Activated T-helper 1 cell treated with anti-CD3 and anti-CD28 coated beads, Interleukin-12 subunit alpha, Interleukin-12 subunit beta, Interleukin-2, Interleukin-4 antibody, amounts not matched to agents 30 ng/mL and 10 ng/mL and 1 ng/mL, durations not matched to agents 14 hours and 24 hours and 36 hours (primary cell): ENCODE data around the gene FBXW11. TPM values are rescaled to one million over a fixed set of nuclear protein-coding genes. Genes with fewer than 3 reads are reported as not detected.

Experiments used
- DNase-seq: peaks from one replicate; pipeline ENCODE4 v3.0.0; 2021; ENCODE audit warnings: low spot score
- H3K27ac Mint-ChIP-seq: one replicate; pipeline ENCODE4 v1.8.0; 2021; ENCODE audit warnings: mild to moderate bottlenecking, mixed read lengths
- H3K27me3 Mint-ChIP-seq: one replicate; pipeline ENCODE4 v1.8.0; 2022; ENCODE audit warnings: mild to moderate bottlenecking, moderate library complexity, mixed read lengths; ENCODE audit not compliant: insufficient read depth
- H3K36me3 Mint-ChIP-seq: one replicate; pipeline ENCODE4 v1.8.0; 2021; ENCODE audit warnings: low read depth, mixed read lengths
- H3K4me1 Mint-ChIP-seq: one replicate; pipeline ENCODE4 v1.8.0; 2021; ENCODE audit warnings: low read depth, mixed read lengths
- H3K4me3 Mint-ChIP-seq: one replicate; pipeline ENCODE4 v1.8.0; 2021; ENCODE audit warnings: mild to moderate bottlenecking, moderate library complexity, mixed read lengths
- H3K9me3 Mint-ChIP-seq: one replicate; pipeline ENCODE4 v1.8.0; 2021; ENCODE audit warnings: mixed read lengths
- intact Hi-C: fragments of 100-400 bp; cut with micrococcal nuclease; formaldehyde crosslinking; loops from one replicate; pipeline ENCODE4 v1.15.1; 2024
- total RNA-seq: library from RNA; stranded (reverse); gene quantifications from 2 replicates; pipeline ENCODE4 v1.2.3, GENCODE V29; 2022

The FBXW11 gene
- total RNA-seq, 1 donor from 2014 or later, result 57.9 TPM

- no peak for DNase-seq
- Mint-ChIP-seq H3K4me3 (no peak overlapping the region), H3K27ac (no peak overlapping the region), H3K9me3 (peaks cover 30% of the 10 kb centered on the region), H3K27me3 (no peaks in the 10 kb centered on the region), H3K4me1 (peaks cover 37% of the 10 kb centered on the region), H3K36me3 (peaks cover 30% of the 10 kb centered on the region)
- intact Hi-C loops, result no loop called here
Measured at GRCh38 chr5:171975877-171976667, 30.4 kb downstream of the FBXW11 start.

- no peak overlapping the region for H3K4me3 Mint-ChIP-seq
- no peak for DNase-seq
- H3K27me3 Mint-ChIP-seq, result no peaks in the 10 kb centered on the region
- peaks cover 25% of the 10 kb centered on the region for H3K9me3 Mint-ChIP-seq
- H3K27ac Mint-ChIP-seq, result peak overlapping the region; percentile 63
- H3K4me1 Mint-ChIP-seq, result peaks cover 44% of the 10 kb centered on the region
- intact Hi-C loops, result no loop called here
- peaks cover 32% of the 10 kb centered on the region for H3K36me3 Mint-ChIP-seq
Measured at GRCh38 chr5:171975262-171975876, 31.1 kb downstream of the FBXW11 start.

- Mint-ChIP-seq H3K27me3 (no peaks in the 10 kb centered on the region), H3K27ac (no peak overlapping the region), H3K36me3 (peaks cover 27% of the 10 kb centered on the region), H3K9me3 (no peaks in the 10 kb centered on the region), H3K4me1 (peaks cover 47% of the 10 kb centered on the region), H3K4me3 (no peak overlapping the region)
- intact Hi-C loops, result no loop called here
- no peak for DNase-seq
Measured at GRCh38 chr5:171970826-171971225, 35.6 kb downstream of the FBXW11 start.

- H3K4me3 Mint-ChIP-seq, result no peak overlapping the region
- DNase-seq, result no peak
- H3K27ac Mint-ChIP-seq, result no peak overlapping the region
- peaks cover 25% of the 10 kb centered on the region for H3K36me3 Mint-ChIP-seq
- H3K27me3 Mint-ChIP-seq, result no peaks in the 10 kb centered on the region
- no peaks in the 10 kb centered on the region for H3K9me3 Mint-ChIP-seq
- intact Hi-C loops, result no loop called here
- H3K4me1 Mint-ChIP-seq, result peaks cover 46% of the 10 kb centered on the region
Measured at GRCh38 chr5:171969288-171969880, 37.1 kb downstream of the FBXW11 start.

DNA sequence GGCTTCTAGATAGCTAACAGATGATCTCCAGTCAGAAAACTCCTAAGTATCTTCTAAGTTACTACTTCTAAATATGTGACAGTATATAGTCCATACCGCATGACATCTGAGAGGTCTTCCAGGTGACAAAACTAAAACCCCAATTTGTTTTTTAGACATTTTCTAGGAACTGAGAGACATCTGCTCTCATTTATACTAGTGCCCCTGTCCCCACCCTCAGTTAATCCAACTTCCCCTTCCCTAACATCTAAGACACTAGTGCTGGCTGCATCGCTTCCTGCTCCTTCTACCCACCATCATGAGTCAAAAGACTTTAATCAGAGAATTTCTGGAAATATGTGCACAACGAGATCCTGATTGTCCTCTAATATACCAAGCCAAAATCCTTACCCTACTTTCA, 37.9 kb downstream of the FBXW11 start:
- H3K27ac Mint-ChIP-seq, result peak overlapping the region; percentile 34
- no peaks in the 10 kb centered on the region for H3K27me3 Mint-ChIP-seq
- no peaks in the 10 kb centered on the region for H3K9me3 Mint-ChIP-seq
- peaks cover 27% of the 10 kb centered on the region for H3K36me3 Mint-ChIP-seq
- no peak for DNase-seq
- H3K4me1 Mint-ChIP-seq, result peaks cover 54% of the 10 kb centered on the region
- intact Hi-C loops, result no loop called here
- no peak overlapping the region for H3K4me3 Mint-ChIP-seq

- Mint-ChIP-seq H3K27me3 (no peaks in the 10 kb centered on the region), H3K9me3 (no peaks in the 10 kb centered on the region), H3K4me1 (peaks cover 69% of the 10 kb centered on the region), H3K4me3 (no peak overlapping the region), H3K27ac (peak overlapping the region; percentile 79), H3K36me3 (peaks cover 26% of the 10 kb centered on the region)
- intact Hi-C loops, result loop anchor here (1.0 kb wide), 1 partner anchor 18 kb away; no protein-coding TSS in a partner anchor
- no peak for DNase-seq
Measured at GRCh38 chr5:171966964-171967363, 39.5 kb downstream of the FBXW11 start.

- peaks cover 73% of the 10 kb centered on the region for H3K4me1 Mint-ChIP-seq
- no peak for DNase-seq
- peak overlapping the region; percentile 79 for H3K27ac Mint-ChIP-seq
- intact Hi-C loops, result loop anchor here (1.0 kb wide), 1 partner anchor 19 kb away; no protein-coding TSS in a partner anchor
- no peak overlapping the region for H3K4me3 Mint-ChIP-seq
- H3K36me3 Mint-ChIP-seq, result peaks cover 24% of the 10 kb centered on the region
- no peaks in the 10 kb centered on the region for H3K9me3 Mint-ChIP-seq
- H3K27me3 Mint-ChIP-seq, result no peaks in the 10 kb centered on the region
Measured at GRCh38 chr5:171966270-171966669, 40.2 kb downstream of the FBXW11 start.

DNA sequence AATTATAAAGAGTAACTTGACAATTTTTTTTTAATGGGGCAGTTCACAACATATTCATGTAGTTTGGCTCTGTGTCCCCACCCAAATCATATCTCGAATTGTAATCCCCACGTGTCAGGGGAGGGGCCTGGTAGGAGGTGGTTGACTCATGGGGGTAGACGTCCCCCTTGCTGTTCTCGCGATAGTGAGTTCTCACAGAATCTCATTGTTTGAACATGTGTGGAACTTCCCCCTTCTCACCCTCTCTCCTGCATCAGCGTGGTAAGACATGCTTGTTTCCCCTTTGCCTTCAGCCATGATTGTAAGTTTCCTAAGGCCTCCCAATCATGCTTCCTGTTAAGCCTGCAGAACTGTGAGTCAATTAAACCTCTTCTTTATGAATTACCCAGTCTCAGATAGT, 40.7 kb downstream of the FBXW11 start:
- H3K4me1 Mint-ChIP-seq, result peaks cover 73% of the 10 kb centered on the region
- H3K4me3 Mint-ChIP-seq, result peak overlapping the region; percentile 17
- intact Hi-C loops, result loop anchor here (1.0 kb wide), 1 partner anchor 20 kb away; no protein-coding TSS in a partner anchor
- H3K27me3 Mint-ChIP-seq, result no peaks in the 10 kb centered on the region
- H3K36me3 Mint-ChIP-seq, result peaks cover 21% of the 10 kb centered on the region
- H3K27ac Mint-ChIP-seq, result peak overlapping the region; percentile 79
- no peaks in the 10 kb centered on the region for H3K9me3 Mint-ChIP-seq
- no peak for DNase-seq

GRCh38 chr5:171963416-171963815, 43.0 kb downstream of the FBXW11 start:
- Mint-ChIP-seq H3K27me3 (no peaks in the 10 kb centered on the region), H3K4me1 (peaks cover 73% of the 10 kb centered on the region), H3K9me3 (no peaks in the 10 kb centered on the region), H3K27ac (no peak overlapping the region), H3K4me3 (no peak overlapping the region), H3K36me3 (peaks cover 15% of the 10 kb centered on the region)
- DNase-seq, result no peak
- intact Hi-C loops, result loop anchor here (5.0 kb wide), 1 partner anchor 104 kb away; no protein-coding TSS in a partner anchor

DNA sequence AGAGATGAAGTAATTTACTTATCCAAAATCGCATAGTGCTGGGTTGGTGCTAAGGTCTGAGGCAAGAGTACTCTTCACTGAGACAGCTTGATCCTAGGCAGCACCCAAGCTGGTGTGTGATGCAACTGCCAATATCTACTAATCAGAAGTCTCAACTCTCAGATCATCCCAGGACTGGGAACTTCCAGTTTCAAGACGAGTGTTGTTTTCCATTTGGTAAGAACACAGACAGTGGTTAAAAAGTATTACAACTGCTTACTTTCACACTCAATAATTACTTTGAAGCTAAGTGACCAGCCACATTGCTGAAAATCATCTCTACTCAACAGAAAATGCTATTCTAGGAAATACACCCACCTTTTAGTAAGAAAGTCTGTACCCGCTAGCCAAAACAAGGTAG, 45.3 kb downstream of the FBXW11 start:
- DNase-seq, result no peak
- Mint-ChIP-seq H3K9me3 (no peaks in the 10 kb centered on the region), H3K4me3 (peak overlapping the region; percentile 13), H3K4me1 (peaks cover 81% of the 10 kb centered on the region), H3K27me3 (no peaks in the 10 kb centered on the region), H3K36me3 (peaks cover 15% of the 10 kb centered on the region), H3K27ac (peak overlapping the region; percentile 76)
- intact Hi-C loops, result loop anchor here (1.0 to 5.0 kb wide), 4 partner anchors 24 to 214 kb away; partner anchors contain the start of gene FBXW11

GRCh38 chr5:171957591-171958251, 48.7 kb downstream of the FBXW11 start:
- intact Hi-C loops, result loop anchor here (1.0 to 2.0 kb wide), 4 partner anchors 15 to 77 kb away; no protein-coding TSS in a partner anchor
- Mint-ChIP-seq H3K36me3 (peaks cover 5% of the 10 kb centered on the region), H3K4me3 (peak overlapping the region; percentile 23), H3K27me3 (no peaks in the 10 kb centered on the region), H3K4me1 (peaks cover 64% of the 10 kb centered on the region), H3K9me3 (no peaks in the 10 kb centered on the region), H3K27ac (peak overlapping the region; percentile 59)
- no peak for DNase-seq

- H3K27me3 Mint-ChIP-seq, result no peaks in the 10 kb centered on the region
- intact Hi-C loops, result loop anchor here (2.0 kb wide), 3 partner anchors 14 to 78 kb away; no protein-coding TSS in a partner anchor
- no peaks in the 10 kb centered on the region for H3K9me3 Mint-ChIP-seq
- no peak for DNase-seq
- peak overlapping the region; percentile 59 for H3K27ac Mint-ChIP-seq
- peaks cover 5% of the 10 kb centered on the region for H3K36me3 Mint-ChIP-seq
- H3K4me1 Mint-ChIP-seq, result peaks cover 57% of the 10 kb centered on the region
- H3K4me3 Mint-ChIP-seq, result no peak overlapping the region
Measured at GRCh38 chr5:171956887-171957495, 49.4 kb downstream of the FBXW11 start.
